Hepatic stellate cell (primary cell): ENCODE data around the gene NPIPB4.
"Not testable (repeated sequence)": the region's sequence is repeated elsewhere in the genome, so short reads cannot be mapped to it uniquely, and the experiment has no call there.

Experiments used
- DNase-seq: peaks from one replicate; pipeline ENCODE4 v3.0.0; 2011; ENCODE audit warnings: low spot score

NPIPB4 gene

DNA sequence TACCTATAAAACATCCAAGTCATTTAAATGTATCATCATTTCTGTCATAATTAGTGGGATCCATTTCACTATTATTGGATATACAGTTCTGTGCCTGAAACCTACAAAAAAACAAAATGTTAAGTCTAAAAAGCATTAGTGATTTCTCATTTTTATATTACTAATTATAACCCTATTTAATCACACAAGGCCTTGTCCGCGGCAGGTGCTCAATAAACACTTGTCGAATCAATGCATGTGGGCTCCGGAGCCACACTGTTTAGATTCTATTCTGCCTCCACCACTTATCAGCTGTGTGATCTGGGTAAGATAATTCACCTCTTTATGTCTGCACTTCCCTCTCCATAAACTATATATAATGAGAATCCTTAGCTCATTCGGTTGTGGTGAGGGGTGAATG, at the start of gene NPIPB4:
TSS of gene NPIPB4 (minus strand) at position 101 of the 400 bp plus-strand sequence. CDS start 378 bp downstream, outside the sequence.
- DNase-seq, result not testable (repeated sequence)

DNA sequence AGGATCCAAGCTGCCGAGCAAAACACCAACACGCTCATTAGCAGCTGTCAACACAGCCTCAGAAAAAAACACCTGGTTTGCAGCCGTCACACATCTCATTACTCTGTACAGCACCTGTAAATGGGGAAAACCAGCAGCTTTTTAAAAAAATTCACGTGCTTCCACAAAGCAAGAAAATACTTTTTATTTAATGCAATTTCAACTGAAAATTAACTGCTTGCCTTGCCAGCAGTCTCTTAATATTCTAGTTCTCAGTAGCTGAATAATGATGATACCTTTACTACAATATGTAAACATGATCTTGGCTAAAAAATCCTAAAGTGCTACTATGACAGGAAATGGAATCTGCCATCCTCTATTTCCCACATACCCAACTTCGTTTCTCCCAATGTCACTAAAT, 41.4 kb upstream of the NPIPB4 start:
- DNase-seq, result not testable (repeated sequence)

DNA sequence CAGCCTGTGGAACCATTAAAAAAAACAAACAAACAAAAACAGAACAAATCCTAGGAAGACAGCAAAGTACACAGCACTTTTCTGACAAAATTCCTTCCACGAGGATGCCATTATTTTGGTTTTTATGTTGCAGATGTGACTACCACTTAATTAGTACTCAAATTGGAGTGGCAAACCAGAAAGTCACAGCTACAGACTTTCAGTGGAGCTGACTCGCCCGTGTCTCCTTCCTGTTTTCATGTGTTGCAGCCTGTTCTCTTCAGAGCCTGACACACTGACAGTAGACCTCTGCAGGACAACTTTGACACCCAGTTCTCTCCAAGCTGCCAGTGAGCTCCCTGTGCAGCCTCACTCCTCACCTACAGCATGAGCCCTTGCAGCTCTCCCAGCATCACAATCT, 24.4 kb upstream of the NPIPB4 start:
- DNase-seq, result not testable (repeated sequence)

DNA sequence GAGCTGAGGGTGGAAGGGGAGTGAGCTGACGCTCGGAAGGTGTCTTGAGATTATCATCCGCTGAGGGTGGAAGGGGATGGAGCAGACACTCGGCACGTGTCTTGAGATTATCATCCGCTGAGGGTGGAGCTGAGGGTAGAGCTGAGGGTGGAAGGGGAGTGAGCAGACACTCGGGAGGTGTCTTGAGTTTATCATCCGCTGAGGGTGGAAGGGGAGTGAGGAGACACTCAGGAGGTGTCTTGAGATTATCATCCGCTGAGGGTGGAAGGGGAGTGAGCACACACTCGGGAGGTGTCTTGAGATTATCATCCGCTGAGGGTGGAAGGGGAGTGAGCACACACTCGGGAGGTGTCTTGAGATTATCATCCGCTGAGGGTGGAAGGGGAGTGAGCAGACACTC, 20.4 kb downstream of the NPIPB4 start:
- not testable (repeated sequence) for DNase-seq

DNA sequence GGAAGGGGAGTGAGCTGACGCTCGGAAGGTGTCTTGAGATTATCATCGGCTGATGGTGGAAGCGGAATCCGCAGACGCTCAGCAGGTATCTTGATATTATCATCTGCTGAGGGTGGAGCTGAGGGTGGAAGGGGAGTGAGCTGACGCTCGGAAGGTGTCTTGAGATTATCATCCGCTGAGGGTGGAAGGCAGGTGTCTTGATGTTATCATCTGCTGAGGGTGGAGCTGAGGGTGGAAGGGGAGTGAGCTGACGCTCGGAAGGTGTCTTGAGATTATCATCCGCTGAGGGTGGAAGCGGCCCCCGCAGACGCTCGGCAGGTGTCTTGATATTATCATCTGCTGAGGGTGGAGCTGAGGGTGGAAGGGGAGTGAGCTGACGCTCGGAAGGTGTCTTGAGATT, 21.2 kb downstream of the NPIPB4 start:
- not testable (repeated sequence) for DNase-seq

- not testable (repeated sequence) for DNase-seq
These were observed 21.8 kb downstream of the NPIPB4 start for GRCh38 chr16:21835747-21836146.

DNA sequence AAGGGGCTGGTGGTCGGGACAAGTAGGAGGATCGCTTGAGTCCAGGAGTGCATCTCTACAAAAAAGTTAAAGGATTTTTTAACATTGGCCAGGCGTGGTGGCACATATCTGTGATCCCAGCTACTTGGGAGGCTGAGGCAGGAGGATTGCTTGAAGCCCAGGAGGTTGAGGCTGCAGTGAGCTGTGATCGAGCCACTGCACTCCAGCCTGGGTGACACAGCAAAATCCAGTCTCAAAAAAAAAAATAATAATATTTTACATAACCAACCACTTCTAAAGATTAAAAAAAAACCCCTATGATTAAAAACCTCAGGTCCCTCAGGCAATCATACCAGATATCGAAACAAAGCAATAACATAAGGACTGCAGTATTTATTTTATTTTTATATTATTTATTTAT, 23.3 kb downstream of the NPIPB4 start:
- DNase-seq, result not testable (repeated sequence)

DNA sequence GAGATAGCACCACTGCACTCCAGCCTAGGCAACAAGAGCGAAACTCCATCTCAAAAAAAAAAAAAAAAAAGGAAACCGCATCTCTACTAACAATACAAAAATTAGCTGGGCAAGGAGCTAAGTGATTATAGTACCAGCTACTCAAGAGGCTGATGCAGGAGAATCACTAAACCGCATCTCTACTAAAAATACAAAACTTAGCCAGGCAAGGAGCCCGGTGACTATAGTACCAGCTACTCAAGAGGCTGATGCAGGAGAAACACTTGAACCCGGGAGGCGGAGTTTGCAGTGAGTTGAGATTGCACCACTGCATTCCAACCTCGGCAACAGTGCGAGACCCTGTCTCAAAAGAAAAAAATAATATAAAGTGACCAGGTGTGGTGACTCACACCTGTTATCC, 27.6 kb downstream of the NPIPB4 start:
- not testable (repeated sequence) for DNase-seq

DNA sequence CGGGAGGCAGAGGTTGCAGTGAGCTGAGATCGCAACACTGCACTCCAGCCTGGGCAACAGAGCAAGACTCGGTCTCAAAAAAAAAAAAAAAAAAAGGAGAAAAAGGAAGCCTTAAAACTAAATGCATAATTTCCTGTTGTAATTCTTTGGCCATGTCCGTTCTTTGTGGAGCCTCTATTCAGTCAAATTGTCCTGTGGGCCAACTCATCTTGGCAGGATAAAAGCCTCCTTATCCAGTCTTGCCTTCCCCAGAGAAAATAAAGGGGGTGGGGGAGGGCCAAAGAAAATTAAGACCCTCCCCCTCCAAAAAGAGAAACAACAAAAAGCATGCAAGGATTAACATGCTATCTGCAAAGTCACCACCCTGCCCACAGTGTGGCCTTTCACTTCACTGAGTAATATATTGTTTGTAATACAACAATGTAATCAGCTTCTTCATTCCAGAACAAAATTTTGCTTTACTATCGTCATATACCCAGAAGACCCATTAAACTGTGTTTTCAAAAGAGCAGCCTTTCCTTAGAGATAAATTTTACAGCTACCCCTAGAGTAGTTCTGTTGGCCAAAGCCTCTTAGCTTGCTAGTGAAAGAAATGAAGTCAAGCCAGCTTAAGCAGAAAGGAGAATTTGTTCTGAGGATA, 31.4 kb downstream of the NPIPB4 start:
- DNase-seq, result not testable (repeated sequence)

DNA sequence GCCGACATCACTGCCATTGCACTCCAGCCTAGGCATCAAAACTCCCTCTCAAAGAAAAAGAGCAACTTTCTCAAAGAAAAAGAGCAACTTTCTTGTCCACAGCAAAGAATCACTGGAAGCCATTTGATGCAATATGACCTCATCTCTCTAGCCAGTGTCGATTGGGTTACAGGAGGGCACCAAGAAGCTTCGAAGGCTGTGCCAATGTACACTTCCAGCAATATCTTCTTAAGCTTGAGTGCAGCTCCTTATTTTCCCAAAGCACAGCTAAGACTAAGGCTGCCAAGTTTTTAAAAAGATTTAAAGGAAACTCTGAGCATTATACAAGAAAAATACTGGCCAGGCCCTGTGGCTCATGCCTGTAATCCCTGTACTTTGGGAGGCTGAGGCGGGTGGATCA, 32.0 kb downstream of the NPIPB4 start:
- not testable (repeated sequence) for DNase-seq

GRCh38 chr16:21823258-21823657, 34.3 kb downstream of the NPIPB4 start:
- DNase-seq, result not testable (repeated sequence)

DNA sequence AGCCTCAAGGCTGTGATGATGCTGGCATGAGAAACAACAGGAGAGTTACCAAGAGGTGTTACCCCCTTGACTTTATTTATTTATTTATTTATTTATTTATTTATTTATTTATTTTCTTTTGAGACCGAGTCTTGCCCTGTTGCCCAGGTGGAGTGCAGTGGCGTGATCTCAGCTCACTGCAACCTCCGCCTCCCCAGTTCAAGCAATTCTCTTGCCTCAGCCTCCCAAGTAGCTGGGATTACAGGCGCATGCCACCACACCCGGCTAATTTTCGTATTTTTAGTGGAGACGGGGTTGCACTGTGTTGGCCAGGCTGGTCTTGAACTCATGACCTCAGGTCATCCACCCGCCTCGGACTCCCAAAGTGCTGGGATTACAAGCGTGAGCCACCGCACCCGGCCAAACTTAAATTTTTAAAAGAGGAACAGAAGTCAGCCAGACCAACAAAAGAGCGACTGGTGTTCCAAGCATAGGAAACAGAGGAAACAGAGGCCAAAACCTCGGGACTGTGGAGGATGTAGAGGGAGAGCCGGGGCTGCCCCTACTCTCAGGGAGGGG, 36.6 kb downstream of the NPIPB4 start:
- not testable (repeated sequence) for DNase-seq

DNA sequence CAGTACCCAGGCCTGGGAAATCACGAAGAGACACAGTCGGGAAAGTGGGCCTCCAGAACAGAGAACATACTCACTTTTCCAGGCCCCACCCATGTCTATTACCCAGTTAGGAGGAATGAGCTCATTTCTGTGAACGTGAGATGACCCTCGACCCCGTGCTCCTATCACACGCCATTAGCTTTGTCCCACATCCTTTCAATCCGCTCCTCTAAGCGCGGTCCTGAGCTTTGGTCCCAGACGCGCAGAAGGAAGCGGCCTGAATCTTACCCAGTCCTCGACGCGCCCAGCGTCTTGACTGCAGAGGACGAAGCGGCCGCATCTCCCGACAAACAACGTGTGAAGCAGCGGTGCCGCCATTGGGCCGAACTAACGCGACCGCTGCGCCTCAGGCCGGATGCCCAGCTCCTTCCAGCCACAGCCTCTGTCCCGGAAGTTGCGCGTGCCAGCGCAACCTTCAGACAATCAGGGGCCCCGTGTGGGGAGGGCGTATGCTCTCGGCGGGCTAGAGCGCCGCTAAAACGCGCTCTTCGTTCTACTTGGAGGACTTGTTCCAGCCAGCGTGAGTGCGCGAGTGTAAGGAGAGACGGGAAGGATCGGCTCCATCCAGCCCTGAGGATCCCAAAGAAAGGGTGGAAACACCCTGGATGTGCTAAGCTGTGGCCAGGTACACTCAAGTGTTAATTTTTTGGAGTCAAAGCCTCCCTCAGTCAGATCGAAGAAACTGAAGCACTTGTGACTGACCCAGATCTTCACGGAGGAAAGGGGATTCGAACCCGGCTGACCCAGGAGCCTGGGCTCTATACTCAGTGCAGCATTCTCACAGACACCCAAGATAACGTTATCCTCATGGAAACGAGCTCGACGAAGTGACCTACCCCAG, 37.3 kb downstream of the NPIPB4 start:
- peak; percentile 12 for DNase-seq

DNA sequence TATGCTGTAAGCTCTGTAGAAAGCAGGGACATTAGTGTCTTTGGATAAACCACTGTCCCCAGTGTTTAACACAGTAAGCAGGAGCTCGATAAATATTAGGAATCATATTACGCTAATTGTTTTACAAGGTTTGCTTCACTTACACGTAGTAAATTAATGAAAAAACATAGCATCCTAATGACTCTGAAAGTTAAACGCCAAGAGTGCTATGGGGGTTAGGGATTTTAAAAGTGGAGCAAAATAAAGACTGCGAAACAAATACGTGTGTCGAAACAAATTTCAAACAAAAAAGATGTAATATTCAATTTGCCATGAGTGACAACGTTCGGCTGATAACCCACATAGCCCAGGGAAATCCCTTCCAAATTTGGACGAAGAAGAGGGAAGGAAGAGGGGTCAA, 37.9 kb downstream of the NPIPB4 start:
- DNase-seq, result not testable (repeated sequence)

GRCh38 chr16:21817012-21817411, 40.5 kb downstream of the NPIPB4 start:
- DNase-seq, result not testable (repeated sequence)

DNA sequence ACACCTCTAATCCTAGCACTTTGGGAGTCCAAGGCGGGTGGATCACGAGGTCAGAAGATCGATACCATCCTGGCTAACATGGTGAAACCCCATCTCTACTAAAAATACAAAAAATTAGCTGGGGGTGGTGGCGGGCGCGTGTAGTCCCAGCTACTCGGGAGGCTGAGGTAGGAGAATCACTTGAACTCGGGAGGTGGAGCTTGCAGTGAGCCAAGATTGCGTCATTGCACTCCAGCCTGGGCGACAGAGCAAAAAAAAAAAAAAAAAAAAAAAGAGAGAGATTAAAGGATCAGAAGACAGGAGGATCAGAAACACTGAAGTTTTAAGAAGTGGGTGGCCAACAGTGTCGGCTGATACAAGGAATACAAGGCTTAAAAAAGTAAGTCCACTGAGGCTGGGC, 41.9 kb downstream of the NPIPB4 start:
- not testable (repeated sequence) for DNase-seq

GRCh38 chr16:21802375-21802663, 55.2 kb downstream of the NPIPB4 start:
- DNase-seq, result not testable (repeated sequence)

DNA sequence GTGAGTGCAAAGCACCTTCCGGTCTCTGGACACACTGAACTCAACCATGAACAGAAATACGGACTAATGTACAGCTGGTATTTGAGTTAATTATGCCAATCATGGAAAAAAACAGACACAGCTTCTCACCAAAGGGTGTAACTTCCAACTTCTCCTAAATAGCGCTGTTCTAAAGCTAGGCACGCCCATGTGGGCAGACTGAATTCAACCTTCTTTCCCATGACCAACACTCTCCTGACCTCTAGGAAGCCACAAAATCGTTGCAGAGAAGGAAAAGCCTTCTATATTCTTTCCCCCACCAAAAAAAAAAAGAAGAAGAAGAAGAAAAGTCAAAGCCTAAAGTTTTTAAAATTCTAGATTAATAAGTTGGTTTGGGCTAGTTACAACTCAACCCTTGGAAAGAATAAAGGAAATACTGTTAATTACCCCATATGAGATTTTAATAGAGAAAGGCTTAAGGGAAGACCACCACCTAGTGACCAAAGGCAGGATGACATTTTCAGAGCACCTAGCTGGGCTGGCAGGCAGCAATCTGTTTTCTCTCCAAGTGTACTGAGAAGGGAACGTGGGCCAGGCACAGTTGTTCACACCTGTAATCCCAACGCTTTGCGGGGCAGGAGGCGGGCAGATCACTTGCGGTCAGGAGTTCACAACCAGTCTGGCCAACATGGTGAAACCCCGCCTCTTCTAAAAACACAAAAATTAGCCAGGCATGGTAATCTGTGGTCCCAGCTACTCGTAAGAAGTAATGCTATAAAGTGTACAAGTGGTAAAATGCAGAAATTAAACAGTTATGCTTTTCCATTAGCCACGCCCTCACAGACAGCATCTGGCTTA, 55.8 kb downstream of the NPIPB4 start:
- not testable (repeated sequence) for DNase-seq

GRCh38 chr16:21798601-21799000, 59.0 kb downstream of the NPIPB4 start:
- not testable (repeated sequence) for DNase-seq

DNA sequence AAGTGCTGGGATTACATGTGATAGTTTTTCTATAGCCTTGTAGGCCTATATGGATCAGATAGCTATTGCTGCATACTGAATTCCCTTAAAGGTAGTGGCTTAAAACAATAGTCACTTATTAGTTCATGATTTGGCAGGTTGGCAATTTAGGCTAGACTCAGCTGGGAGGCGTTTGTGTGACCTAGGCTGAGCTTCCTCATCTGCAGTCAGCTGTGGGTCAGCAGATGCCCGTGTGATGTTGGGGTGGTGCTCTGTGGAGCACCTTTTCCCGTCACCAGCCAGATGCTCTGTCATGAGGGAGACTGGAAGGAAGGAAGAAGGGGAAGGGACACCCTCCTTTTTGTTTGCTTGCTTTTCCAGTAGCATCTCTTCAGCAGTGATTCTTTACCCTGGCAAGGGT, 64.2 kb downstream of the NPIPB4 start:
- DNase-seq, result not testable (repeated sequence)

- DNase-seq, result not testable (repeated sequence)
These were observed 67.0 kb downstream of the NPIPB4 start for GRCh38 chr16:21790506-21790905.
